Medulla oblongata (tissue), 1 donor: ENCODE data around the gene PSKH1.

ENCODE experiments used
- DNase-seq: peaks from one replicate; pipeline ENCODE4 v3.0.0-alpha.2; 2015; ENCODE audit errors: extremely low spot score

The PSKH1 gene

DNA sequence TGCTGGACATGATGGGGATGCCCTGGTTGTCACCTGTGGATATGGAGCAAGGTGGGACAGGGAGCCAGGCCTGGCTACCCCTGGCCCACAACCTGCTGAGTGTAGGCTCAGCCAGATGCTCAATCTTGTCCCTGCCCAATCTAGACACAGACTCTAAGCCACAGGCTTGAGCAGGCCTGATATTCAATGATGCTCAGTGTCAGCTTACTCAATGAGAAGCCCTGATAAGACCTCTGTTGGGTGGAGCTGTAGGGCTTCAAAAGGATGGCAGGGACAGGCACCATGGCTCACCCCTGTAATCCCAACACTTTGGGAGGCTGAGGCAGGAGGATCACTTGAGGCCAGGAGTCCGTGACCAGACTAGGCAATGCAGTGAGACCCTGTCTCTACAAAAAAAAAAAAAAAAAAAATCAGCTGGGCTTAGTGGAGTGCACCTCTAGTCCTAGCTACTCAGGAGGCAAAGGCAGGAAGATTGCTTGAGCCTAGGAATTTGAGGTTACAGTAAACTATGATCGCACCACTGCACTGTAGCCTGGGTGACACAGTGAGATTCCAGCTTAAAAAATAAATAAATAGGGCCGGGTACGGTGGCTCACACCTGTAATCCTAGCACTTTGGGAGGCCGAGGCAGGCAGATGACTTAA, 47.5 kb downstream of the PSKH1 start:
- no peak for DNase-seq

DNA sequence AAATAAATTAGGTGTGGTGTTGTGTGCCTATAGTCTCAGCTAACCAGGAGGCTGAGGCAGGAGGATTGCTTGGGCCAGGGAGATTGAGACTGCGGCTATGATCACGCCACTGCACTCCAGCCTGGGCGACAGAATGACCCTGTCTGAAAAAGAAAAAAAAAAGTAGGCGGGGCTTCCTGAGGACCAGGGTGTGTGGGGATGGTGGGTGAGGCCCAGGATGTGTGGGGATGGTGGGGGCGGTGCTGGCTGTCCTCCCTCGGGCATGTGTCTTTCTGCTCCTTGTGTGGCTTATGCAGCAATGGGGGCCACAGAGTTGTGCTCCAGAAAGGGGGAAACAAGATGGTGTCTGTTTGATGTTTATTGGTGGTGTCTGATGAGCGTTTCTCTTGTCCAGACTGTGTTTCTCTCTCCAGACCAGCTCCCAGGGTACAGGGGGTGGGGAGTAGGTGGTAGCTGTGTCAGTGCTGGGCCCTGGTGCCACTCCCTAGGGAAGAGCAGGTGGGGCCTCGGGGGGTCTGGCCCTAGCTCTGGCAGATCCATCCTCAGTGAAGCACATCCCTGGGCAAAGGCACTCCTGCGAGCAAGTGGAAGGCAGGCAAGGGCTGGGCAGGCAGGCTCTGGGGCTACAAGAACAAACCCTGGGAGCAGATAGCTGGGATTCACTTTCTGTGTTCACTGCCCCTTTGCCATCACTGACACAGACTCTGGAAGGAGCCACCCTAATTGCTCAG, 48.6 kb downstream of the PSKH1 start:
- DNase-seq, result no peak

DNA sequence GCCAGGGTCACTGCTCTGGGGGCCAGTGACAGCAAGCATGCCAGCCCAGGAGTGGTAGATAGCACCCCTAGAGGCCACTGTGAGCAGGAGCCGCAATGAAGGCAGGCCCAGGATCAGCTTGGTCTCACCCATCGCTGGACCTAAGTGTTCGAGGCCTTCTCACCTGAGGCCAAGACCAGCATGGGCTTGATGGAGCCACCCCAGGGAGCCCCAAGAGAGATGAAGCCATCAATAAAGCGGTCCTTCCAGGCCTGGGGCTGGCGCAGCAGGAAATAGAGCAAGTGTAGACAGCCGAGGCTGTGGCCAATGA, 49.1 kb downstream of the PSKH1 start:
- DNase-seq, result peak; percentile 31

DNA sequence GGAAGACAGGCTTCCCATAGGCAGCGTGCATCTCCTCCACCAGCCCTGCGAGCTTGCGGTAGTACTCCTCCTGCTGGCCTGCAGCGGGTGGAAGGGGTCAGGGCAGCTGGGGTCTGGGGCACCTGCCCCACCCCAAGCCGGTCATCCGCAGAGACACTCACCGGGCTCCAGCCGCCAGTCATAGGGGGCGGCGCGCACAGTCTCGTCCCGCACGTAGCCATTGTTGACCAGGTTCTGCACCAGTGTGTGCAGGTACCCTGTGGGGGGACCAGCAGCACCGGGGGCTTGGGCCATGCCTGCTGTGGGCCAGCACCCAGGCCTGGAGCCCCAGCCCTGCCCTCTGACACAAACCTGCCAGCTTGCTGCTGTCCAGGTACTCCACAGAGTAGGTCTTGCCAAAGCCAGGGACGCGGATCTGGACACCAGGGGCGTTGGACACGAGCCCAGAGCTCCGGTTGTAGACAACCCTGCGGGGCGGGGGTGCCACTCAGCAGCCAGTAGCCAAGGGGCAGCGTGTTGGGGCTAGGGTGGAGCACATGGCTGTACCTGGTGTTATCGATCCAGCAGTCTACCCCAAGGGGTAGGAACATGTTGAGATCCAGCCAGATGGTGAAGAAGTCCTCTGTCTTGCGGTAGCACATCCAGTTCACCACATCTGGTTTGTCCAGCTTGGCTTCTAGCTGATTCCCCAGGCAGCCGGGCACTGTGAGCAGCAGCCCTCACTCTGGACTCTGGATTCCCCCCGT, 49.6 kb downstream of the PSKH1 start:
- DNase-seq, result no peak

DNA sequence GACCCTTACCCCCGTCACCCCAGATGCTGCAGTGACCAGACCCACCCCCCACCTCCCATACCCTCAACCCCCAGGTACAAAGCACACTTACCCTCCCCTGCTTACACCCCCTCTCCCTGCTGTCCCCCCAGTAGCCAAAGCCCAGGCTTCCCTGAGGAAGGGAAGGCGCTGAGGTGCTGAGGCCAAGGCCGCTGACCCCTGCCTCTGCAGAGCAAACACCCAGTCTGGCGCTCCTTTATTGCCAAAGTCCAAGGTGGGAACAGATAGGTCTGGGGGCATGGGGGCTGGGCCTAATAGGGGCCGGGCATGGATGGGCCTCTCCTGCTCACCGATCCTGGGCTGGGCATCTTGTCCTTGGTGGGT, 50.2 kb downstream of the PSKH1 start:
- DNase-seq, result no peak

DNA sequence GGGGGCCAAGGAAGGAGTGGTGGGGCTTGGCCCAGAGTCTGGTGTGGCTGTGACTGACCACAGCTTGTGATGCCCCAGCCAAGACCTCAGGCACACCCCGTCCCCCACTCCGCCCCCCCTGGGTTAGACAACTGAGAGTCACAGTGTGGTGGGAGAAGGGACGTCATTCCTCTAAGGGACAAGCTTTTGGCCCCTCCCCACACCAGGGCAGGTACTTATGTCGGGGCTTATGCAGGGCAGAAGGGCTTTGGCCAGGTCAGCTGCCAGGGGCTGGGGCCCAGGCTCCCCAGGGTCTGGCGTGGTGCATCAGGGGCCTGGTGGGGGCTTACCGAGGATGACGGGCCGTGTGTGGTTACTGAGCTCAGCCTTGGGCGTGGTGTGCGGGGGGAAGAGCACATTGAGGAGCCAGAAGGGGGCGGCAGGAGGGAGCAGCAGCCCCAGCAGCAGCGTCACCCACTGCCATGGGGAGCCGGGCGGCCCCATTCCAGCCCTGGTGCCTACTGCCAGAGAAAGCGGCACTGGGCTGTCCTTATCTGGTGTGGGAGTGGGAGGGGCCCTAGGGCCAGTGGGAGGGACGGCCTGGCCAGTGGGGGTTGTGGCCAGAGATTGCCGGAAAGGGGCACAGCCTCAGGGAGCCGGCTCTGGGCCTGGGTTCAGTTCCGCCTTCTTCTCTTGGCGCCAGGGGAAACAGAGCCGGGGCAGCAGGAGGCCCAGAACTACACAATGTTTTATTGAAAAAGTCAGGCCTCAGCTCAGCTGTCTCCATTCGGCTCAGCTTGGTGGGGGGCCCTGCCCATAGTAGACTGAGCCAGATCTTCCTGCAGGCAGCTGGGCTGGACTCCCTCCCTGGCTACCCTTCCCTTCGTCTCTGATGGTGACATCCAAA, 50.8 kb downstream of the PSKH1 start, which contains the start of gene LCAT:
TSS of gene LCAT (minus strand) at position 502 of the 886 bp plus-strand sequence. CDS start at position 483, 19 bp downstream.
- DNase-seq, result peak; percentile 91

DNA sequence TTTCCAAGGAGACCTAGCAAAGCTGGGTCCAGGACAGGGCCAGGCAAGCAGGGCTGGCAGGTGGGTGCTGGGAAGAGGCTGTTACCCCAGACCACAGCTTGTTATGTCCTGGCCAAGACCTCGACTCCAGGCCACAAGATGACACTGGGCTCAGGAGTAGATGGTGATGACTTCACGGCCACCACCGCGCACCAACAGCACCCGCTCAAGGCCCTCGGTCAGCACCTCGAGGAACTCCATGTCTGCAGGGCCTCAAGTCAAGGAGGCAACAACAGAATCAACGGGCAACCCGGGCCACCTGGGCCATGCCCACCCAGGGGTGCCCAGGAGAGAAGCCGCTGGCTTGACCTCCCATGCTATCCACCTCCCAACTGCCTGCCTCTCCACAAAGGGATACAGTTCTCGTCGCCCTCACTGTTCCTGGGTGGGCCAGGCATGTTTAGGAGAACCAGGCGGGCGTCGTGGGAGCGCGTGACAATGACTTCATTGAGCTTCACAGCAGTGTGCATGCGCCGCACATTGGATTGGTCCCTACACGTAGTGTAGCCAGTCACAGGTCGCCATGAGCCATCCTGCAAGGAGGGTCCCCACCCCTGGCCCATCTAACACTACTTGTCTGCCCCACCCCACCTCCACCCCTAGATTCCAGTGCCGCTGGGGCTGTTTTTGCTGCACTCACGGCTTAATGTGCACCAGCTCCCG, 51.8 kb downstream of the PSKH1 start:
- no peak for DNase-seq

DNA sequence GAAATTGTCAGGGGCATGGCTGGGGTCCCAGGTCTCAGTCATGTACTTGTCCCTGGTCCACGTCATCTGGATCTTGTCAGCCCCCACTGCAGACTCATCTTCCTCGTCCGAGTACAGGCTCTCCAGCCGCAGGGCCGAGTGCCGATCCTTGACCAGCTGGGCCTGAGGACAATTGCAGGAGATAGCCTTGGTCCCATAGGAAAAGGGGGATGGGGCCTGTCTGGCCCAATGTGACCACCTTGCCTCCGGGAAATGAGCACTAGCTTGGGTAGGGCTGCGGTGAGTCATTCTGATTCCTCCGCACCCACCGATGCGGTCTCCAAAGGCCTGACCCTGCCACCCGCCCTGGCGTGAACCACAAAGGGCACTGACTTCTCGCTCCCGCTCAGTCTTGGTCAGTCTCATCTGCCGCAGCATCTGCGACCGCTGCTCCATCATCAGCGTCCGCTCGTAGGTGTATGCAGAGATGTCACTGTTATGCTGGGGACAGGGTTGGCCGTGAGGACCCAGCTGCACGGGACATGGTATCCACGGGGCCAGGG, 52.4 kb downstream of the PSKH1 start:
- no peak for DNase-seq

DNA sequence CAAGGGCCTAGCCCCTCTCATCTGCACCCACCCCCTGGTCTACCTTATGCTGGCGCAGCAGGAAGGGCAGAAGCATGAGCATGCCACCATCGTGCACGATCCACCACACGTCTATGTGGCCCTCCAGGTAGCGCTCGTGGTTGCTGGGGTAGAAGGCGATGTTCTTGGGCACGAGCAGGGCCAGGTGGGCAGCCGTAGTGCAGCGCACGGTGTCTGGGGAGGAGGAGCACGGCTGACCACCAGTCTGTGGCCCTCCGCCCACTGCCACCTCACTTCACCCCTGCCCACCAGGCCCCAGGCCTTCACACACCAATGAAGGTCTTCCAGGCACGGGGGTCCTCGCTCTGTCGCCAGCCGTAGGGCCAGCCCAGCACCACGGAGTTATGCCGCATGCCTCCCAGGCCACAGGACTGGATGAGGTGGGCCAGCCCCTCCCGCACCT, 53.1 kb downstream of the PSKH1 start:
- no peak for DNase-seq

DNA sequence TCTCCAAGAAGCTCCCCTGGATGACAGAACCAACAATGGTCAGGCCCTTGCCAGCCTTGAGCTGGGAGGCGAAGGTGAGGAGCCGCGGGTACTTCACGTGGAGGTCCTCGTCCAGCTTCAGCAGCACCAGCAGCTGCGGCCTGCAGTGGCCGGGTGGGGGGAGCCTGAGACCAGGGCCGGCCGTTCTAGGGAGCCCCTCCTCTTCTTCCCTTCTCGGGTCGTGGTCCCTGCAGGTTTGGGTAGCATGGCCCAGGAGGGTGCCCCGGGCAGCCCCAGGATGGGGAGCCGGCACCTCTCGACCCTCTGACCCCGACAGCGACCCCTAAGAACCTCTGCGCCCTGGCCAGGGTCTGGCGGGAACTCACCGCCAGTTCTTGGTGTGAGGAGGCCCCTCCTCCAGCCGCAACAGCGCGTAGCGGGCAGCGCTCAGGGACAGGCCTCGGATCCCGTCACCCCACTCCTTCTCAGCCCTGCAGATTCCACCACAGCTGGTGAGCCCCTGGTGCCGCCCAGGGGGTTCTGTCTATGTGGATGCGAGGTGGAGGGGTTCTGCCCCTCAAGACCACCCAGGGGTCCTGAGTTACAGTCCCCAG, 54.0 kb downstream of the PSKH1 start:
- no peak for DNase-seq

DNA sequence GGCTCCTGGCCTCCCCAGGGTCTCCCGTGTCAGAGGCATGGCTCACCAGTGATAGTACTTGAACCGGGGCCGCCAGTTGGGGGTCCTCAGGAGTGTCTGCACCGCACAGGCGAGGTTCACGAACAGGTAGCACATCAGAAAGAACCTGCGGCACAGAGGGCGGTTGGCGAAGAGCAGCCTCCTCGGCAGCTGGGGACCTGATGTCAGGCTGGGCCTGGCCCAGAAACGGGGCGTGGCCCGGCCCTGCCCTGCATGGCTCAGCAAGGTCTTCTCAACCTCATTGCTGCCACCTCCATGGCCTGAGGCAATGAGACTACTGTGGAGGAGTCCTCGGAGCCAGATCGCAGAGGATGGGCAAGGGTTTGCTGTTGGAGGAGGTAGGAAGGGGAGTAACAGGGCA, 55.0 kb downstream of the PSKH1 start:
- no peak for DNase-seq

DNA sequence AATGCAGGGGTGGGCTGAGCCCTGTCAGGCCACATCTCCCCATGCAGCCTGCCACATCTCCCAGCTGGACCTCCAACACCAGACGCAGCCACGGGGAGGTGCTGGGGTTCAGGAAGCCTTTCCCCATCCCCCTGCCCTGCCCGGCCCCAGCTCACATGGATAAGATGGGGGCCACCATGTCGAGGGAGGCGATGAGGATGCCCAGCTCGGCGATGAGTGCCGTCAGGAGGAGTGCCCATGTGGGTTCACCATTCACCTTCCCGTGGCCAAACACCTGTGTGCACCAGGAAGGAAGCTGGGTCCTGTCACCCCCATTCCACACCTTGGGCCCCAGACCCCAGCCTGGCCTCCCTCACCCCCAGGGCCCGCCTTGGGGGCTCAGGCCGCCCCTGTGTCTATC, 56.6 kb downstream of the PSKH1 start:
- no peak for DNase-seq

DNA sequence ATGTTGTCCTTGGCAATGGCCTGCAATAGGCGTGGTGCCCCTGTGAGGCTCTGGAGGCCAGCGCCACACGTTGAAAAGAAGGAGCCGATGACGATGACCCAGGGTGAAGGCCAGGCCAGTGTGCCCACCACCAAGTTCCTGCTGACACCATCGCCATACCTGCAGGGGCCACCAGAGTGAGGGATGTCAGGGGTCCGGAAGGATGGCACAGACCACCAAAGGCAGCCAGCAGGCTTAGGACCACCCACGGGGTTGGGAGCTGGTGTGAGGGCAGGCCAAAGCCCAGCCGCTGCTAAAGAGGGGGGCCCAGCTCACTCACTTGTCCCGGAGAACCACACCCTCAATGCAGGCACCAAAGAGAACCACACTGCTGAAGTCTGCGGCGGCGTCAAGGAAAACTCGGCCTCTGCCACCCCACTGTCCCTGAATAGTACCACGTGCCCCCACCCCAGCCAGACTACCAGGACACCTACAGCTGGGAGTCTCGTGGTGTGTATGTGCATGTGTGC, 57.3 kb downstream of the PSKH1 start:
- no peak for DNase-seq

DNA sequence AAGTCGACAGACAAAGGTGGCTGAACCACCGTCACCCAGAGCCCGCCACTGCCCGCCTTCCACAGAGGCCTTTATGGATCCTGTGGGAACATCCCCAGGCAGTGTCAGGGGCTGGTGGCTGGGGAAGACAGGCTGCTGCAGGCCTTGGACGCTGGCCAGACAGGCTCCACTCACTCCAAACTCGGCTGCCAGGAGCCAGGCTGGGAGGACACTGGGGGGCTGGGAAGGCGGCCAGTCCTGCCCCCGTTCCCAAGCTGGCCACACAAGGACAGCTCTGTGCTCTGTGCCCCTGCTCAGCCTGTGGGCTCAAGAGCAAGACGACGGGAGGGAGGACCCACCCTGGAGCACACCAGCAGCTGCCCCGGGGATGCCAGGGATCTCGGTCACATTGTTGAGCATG, 58.4 kb downstream of the PSKH1 start:
- DNase-seq, result peak; percentile 91

DNA sequence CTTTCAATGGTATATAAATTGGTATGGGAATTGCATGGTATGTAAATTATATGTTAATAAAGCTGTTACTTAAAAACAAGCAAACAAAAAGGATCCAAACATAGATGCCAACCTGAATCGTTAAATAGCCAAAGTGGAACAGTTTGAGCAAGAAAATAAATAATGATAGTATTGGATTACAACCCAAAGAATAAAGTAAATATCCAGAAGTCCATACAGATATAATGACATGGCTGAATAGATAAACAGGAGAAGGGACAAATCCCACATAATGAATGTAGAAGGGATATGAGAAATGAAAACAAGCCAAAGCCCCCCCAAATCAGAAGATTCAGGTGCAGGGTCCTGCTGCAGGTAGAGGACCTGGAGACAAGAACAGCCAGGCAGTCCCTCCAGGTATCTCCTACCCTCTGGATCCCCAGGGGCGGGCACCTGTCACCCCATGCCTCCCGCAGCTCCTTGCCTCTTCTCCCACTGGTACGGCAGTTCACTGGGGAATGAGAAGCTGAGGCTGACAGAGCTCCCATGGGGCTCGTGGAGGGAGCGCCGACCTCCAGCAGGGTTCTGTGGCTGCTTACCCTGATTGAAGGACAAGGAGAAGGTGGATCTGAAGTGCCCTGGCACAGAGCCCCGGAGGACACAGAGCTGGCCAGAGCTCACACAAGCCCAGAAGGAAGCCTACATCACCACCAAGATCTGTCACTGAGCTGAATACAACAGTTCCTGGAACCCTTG, 60.8 kb downstream of the PSKH1 start:
- DNase-seq, result no peak

DNA sequence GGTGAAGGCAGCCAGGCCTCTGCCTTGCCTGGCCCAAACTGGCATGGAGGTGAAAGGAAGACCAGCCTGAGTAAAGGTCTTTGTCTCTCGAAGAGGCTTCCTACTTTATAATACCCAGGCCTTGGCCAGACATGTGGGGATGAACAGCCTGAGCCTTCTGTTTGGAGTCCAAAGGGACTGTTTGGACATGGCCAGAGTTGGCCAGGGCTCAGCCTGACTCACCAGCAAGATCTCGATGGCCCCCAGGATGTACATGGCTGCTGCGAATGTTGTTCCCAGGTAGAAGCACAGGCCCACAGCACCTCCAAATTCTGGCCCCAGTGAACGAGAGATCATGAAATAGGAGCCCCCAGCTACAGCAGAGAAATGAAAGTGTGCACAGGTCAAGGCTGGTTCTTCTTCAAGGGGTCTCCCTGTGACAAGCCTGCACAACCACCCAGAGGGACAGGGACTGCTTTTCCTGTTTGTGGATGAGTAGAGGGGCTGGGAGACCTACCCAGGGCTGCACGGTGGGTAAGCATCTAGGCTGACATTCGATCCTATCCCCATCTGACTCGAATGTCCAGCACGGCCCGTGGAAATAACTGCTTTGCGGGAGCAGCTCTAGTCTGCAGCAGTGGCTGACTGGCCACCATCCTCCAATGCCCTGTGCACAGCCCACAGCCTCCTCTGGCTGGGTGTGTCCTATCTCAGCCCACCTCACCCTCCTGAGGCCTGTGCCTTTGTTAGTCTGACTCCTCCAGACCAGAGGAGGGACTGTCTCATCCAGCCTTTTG, 61.6 kb downstream of the PSKH1 start:
- no peak for DNase-seq

DNA sequence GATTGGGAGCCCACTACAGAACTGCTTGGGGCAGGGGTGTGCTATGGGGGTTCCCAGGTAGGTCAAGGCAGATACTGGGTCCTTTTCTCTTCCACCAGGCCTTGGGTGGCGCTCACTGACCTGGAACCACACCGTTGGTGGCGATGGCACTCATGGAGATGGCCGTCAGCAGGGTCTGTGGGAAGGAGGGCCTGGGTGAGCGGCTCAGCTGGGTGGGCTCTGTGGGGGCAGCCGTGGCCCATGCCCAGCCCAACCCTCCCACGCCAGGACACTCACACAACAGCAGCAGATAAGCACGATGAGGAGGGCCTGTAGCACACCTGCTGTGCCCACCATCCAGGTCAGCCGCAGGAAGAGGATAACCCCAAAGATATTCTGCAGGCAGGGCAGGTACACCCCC, 64.6 kb downstream of the PSKH1 start:
- no peak for DNase-seq

DNA sequence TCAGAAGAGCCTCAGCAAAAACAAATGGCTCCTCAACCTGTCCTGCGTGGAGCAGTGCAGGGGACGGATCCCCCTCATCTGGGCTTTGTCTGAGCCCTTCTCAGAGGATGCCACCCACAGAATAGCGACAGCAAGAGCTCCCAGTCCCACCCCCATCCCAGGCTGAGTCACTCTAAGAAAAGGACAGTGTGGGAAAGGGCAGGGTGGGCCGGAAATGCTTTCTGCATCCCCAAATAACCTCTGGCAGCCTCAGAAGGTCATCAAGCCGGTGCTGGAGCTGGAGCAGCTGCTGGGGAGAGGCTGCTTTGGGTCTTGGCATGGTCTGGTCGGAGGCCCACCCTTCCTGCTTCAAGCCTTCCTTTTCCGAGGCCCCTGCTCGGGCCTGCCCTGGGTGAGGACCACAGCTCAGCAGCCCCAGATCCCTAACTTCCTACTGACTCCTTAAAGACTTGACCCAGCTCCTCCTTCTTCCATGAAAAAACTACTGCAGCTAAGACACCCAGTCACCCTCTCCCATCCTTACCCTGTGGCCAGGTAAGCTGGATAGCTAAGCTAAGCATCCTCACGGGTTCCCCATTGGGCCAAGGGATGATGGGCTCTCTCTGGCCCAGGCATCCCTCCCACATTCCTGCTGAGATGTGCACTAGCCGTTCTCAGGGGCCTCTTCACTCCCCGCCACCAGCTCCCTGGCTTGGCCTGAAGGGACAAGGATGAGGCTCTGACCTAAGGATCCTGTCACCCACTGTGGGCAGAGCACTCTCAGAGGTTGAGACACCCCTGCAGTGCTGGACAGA, 66.7 kb downstream of the PSKH1 start:
- DNase-seq, result no peak
